Neural progenitor cell (in vitro differentiated cells): ENCODE results near the gene GTPBP2.

ENCODE experiments used
- CTCF ChIP-seq: fragments of 200-600 bp; sonication (generic); IDR thresholded peaks from 2 replicates; pipeline ENCODE4 v1.5.1; 2017; ENCODE audit warnings: antibody characterized with exemption, mild to moderate bottlenecking
- EZH2 ChIP-seq: fragments of 200-600 bp; sonication (generic); IDR thresholded peaks from 2 replicates; pipeline ENCODE4 v1.6.1; 2017; ENCODE audit warnings: antibody characterized with exemption, mild to moderate bottlenecking, moderate library complexity
- EZH2phosphoT487 ChIP-seq: fragments of 200-600 bp; sonication (generic); IDR thresholded peaks from 2 replicates; pipeline ENCODE4 v1.6.1; 2017; ENCODE audit warnings: antibody characterized with exemption

DNA sequence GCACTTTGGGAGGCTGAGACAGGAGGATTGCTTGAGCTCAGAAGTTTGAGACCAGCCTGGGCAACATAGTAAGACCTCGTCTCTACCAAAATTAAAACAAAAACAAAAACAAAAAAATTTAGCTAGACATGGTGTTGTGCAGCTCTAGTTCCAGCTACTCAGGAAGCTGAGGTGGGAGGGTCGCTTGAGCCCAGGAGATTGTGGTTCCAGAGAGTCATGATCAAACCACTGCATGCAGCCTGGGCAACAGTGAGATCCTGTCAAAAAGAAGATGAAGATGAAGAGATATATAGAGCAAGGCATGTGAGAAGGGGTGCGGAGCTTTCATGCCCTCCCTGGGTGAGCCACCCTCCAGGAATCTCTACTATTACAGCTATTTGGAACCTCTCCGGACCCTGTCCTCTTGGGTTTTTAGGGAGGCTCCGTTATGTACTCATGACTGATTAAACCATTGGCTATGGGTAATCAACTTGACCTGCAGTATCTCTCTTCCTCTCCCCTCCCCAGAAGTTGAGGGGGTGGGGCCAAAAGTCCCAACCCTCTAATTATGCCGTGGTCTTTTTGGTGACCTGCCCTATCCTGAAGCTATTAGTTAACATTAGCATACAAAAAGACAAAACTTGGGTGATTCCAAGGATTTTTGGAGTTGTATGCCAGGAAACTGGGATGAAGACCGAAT, 44.0 kb downstream of the GTPBP2 start:
- TF ChIP-seq CTCF (no peak), EZH2 (no peak), EZH2phosphoT487 (no peak)
